NCI-H1092 (cell line): Measurements from ENCODE around the gene SKA2.
"Not testable (repeated sequence)": the region's sequence is repeated elsewhere in the genome, so short reads cannot be mapped to it uniquely, and the experiment has no call there.

ENCODE experiments used
- DNase-seq: peaks from one replicate; lab custom pipeline; 2025; lab: John Stamatoyannopoulos, UW

SKA2 gene, protein sequence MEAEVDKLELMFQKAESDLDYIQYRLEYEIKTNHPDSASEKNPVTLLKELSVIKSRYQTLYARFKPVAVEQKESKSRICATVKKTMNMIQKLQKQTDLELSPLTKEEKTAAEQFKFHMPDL

DNA sequence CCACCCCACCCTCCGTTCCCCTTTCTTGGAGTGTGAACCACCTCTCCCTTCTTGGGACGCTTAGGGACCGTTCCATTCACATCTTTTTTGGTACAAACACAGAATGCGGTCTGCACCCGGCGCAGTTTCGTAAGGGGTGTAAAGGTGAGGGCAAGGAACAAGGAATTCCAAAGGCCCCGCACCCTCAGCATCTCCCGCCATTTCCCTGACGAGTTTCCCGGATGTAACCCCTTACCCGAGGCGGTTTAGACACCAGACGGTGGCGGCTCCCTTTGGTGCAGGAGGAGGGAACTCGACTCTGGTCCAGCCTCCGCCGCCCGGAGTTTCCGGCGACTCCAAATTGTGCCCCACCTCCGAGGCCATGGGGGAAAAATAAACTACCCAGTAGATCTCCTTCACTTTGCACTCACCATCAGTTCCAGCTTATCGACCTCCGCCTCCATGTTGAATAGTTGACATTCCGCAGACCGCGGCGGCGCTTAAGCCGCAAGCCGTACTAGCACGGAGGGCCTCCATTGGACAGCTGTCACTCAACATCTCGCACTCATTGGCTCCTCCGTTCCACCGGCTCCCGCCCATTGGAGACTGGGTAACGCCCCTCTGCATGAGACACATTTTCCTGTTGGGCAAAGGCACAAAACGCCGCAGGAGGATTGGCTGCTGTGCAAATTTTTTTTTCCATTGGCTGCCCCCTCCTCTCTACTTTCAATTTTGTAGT lies at the start of gene SKA2:
SKA2 (minus strand) TSS at position 466 of the 718 bp plus-strand sequence; CDS start at position 443, 23 bp downstream.
- DNase-seq, result peak; percentile 100

DNA sequence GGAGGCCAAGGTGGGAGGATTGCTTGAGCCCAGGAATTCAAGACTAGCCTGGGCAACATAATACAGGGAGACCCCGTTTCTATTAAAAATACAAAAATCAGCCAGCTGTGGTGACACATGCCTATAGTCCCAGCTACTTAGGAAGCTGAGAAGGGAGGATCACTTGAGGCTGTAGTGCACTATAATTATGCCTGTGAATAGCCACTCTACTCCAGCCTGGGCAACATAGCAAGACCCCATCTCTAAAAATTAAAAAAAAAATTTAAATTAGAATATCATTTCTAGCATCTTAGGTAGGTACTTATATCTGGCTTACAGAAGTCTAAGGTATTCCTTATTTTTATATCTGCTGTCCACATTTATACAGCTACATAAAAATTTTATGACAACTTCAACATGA lies 47.3 kb upstream of the SKA2 start:
- no peak for DNase-seq

DNA sequence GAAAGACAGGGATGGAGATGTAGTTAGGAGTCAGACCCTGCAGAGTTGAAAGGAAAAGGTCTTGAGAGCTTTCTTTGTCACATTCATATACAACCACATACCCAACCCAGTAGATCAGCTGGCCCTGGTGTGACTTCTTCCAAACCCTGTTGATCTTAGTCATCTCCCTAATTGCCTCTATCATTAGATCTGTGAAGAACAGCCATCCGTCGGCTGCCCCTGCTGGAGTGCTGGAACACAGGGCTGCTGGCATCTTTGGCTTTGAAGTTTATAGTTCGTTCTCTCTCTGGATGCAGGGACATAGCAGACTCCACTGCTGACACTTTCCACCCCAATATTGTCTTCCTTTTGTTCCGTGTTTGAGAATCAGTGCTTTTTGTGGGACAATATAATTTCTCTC lies 44.4 kb upstream of the SKA2 start:
- no peak for DNase-seq

DNA sequence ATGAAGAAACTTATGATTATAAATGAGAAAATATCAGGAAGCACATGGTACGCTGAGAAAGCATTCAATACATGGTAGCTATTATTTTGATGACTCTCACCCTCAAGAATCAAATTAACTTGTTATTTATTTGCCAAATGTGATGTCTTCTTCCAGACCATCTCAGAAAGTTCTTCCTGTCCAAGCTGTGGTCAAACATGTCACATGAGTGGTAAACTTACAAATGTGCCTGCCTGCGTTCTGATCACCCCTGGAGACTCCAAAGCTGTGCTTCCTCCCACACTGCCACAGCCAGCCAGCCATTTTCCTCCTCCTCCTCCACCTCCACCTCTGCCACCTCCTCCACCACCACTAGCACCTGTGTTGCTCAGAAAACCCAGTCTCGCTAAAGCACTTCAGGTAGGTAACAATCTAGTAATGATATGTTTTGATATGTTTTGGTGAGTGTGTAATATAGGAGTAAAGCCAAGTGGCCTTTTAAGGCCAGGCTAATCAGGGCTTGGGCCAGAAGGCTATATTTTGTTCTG lies 38.4 kb upstream of the SKA2 start:
- no peak for DNase-seq

DNA sequence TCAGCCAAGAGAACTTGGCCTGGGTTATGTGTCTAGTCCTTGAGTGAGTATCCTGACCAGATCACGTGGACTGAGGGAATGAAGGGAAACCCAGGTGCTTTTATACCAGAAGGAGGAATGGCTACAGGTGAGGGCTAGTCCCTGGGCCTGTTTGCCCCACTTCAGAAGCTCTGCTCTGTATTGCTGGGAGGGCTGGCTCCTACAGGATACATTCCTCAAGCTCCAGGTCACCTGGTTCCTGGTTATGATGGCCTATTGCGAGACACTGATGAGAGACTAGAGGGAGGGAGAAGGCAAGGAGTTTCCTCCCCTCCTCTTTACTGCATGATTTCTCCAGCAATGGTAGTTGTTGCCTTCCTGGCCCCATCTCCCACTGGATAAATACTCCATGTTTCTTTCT lies 35.8 kb upstream of the SKA2 start:
- no peak for DNase-seq

DNA sequence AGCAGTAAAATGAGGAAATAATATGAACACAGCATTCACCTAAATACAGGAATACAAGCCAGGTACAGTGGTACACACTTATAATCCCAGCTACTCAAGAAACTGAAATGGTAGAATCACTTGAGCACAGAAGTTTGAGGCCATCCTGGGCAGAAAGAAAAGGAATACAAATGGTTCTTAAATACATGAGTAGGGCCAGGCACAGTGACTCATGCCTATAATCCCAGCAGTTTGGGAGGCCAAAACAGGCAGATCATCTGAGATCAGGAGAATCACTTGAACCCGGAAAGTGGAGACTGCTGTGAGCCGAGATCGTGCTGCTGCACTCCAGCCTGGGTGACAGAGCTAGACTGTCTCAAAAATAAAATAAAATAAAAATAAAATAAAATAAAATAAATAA lies 31.9 kb upstream of the SKA2 start:
- DNase-seq, result no peak

DNA sequence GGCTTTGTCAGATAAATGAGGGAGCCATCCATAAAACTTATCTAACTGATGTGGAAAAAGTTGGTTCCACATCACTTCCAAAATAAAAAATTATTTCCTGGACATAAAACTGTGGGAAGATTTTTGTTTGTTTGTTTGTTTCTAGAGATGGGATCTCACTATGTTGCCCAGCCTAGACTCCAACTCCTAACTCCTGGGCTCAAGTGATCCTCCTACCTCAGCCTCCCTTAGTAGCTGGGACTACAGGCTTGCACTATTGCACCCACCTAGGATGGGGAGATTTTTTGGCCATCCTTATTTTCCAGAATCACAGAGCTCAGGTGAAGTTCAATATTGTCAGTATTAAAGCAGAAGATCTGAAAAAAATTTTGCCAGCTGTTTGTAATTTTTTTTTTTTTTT lies 31.0 kb upstream of the SKA2 start:
- DNase-seq, result no peak

DNA sequence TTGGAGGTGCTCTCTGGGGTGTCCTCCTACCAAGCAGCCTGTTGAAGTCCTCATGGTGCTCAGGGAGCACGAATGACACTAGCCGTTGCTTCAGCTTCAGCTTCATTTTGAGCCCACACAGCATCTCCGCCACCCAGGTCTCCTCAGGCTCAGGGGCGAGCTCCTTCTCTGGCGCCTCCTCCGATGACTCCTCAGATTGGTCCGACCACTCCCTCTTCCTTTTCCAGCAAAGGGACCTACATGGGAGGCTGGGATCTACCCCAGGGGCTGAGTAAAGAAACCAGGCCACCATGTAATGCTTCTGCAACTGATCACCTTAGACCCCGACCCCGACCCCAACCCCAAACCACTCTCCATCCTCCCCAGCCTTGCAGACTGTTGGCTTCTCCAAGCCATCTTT lies 26.5 kb upstream of the SKA2 start:
- DNase-seq, result no peak

DNA sequence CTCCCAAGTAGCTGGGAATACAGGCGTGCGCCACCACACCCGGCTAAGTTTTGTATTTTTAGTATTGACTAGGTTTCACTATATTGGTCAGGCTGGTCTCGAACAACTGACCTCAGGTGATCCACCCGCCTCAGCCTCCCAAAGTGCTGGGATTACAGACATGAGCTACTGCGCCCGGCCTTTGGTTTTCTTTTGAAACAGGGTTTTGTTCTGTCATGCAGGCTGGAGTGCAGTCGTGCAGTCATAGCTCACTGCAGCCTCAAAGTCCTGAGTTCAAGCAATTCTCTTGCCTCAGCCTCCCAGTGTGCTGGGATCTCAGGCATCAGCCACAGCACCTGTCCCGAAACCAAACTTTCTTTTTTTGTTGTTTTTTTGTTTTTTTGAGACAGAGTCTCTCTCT lies 25.6 kb upstream of the SKA2 start:
- no peak for DNase-seq

DNA sequence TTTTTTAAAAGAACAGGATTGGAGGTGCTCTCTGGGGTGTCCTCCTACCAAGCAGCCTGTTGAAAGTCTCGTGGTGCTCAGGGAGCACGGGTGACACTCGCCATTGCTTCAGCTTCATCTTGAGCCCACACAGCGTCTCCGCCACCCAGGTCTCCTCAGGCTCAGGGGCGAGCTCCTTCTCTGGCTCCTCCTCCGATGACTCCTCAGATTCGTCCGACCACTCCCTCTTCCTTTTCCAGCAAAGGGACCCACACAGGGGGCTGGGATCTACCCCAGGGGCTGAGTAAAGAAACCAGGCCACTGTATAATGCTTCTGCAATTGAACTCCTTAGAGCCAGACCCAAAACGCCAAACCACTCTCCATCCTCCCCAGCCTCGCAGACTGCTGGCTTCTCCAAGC lies 24.6 kb upstream of the SKA2 start:
- not testable (repeated sequence) for DNase-seq

DNA sequence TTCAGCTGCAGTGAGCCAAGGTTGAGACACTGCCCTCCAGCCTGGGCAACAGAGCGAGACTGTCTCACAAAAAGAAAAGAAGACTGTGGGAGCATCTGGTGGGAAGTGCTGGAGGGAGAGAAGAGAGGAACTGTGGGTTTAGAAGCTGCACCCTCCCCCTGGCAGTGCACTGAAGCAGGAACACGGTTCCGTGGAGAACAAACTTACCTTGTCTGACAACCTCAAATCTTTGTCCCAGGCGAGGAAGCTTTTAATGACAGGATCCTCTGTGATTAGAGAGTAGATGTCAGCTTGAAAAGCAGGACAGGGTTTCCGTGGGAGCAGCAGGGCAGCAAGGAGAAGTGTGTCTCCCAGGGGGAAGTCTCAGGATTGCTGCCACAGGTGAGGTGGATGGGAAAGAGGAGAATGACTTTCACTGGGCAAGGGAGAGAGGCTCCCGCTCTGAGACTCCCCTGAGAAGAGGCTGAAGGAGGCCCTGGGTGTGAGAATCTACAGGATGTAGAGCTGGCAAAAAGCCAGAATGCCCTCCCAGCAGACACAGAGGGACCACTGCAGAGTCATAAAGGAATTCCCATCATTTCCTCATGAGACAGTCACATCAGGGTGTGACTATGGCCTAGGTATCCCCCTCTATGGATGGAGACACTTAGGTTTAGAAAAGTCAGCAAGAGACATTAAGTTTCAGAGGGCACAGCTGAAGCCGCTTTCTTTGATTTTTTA lies 23.4 kb upstream of the SKA2 start:
- no peak for DNase-seq

DNA sequence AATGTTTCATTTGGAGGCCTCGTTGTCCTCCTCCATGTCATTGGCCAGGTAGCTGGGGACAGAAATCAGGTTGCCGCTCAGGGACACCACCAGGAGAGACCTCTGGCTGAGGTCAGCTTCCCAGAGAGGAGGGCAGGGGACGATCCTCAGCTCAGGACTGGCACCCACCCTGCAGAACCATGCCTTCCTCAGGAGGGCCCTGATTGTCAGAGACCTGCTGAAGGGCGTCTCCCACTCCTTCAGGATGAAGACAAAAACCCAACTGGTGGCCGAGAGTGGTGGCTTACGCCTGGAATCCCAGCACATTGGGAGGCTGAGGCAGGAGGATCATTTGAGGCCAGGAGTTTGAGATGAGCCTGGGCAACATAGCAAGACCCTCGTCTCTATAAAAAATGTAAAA lies 20.1 kb upstream of the SKA2 start:
- DNase-seq, result no peak

DNA sequence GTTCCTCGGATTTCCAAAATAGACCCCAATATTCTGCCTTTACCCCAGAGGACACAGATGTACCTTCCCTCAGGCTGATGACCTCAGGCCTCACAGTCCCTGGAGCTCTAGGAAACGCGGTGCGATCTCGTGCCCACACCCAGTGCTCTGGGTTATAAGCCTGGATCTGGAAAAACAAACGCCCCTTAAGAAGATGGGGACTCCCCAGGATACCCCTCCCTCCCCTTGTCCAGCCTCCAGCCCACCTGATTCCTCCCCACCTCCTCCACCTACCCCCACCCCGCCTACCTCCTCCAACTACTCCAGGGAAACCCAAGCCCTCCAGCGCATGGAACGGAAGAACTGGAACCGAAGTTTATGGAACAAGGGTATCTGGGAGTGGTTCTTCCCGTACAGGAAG lies 19.7 kb upstream of the SKA2 start:
- no peak for DNase-seq

DNA sequence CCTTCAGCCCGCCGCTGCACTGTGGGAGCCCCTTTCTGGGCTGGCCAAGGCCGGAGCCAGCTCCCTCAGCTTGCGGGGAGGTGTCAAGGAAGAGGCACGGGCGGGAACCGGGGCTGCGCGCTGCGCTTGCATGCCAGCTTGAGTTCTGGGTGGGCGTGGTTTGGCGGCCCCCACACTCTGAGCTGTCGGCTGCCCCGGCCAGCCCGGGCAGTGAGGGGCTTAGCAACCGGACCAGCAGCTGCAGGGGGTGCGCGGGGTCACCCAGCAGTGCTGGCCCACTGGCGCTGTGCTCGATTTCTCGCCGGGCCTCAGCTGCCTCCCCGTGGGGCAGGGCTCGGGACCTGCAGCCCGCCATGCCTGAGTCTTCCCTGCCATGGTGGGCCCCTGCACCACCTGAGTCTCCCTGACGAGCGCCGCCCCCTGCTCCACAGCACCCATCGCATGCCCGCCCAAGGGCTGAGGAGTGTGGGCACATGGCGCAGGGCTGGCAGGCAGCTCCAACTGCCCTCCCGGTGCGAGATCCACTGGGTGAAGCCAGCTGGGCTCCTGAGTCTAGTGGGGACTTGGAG lies 17.5 kb upstream of the SKA2 start:
- DNase-seq, result no peak

DNA sequence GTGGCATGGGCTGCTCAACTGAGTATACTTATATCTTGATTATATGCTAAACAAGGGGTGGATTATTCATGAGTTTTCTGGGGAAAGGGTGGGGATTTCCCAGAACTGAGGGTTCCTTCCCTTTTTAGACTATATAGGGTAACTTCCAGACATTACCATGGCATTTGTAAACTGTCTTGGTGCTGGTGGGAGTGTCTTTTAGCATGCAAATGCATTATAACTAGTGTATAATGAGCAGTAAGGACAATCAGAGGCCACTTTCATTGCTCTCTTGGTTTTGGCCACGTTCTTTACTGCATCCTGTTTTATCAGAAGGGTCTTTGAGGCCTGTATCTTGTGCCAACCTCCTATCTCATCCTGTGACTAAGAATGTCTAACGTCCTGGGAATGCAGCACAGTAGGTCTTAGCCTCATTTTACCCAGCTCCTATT lies 12.6 kb upstream of the SKA2 start:
- DNase-seq, result no peak

DNA sequence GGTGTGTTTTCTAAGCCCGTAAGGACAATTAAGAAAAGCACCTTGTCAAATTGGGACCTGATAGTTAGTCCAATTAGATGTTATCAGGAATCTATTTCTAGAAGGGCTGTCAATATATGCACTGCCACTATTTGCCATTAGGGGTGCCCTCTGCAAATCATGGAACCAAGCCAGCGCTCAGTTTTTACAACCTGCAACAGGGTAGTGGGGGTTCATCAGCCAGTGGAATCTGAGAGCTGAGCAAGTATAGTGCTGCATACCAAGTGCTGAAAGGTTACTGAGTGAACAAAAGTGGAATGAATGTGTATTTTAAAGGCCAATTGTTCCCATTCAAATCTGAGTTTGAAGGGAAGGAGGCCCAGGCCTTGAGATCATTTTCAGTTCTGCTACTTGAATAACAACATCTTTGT lies 11.0 kb upstream of the SKA2 start:
- DNase-seq, result no peak

DNA sequence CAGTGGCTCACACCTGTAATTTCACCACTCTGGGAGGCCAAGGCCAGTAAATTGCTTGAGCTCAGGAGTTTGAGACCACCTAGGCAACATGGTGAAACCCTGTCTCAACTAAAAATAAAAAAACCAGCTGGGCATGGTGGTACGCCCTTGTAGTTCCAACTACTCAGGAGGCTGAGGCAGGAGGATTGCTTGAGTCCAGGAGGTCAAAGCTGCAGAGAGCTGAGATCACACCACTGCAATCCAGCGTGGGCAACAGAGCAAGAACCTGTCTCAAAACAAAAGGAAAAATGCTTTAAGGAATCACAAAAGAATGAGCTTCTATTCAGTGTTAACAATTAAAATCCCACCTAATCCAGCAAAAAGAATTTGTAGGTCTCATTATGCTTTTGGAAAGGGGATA lies 6.5 kb upstream of the SKA2 start:
- no peak for DNase-seq

DNA sequence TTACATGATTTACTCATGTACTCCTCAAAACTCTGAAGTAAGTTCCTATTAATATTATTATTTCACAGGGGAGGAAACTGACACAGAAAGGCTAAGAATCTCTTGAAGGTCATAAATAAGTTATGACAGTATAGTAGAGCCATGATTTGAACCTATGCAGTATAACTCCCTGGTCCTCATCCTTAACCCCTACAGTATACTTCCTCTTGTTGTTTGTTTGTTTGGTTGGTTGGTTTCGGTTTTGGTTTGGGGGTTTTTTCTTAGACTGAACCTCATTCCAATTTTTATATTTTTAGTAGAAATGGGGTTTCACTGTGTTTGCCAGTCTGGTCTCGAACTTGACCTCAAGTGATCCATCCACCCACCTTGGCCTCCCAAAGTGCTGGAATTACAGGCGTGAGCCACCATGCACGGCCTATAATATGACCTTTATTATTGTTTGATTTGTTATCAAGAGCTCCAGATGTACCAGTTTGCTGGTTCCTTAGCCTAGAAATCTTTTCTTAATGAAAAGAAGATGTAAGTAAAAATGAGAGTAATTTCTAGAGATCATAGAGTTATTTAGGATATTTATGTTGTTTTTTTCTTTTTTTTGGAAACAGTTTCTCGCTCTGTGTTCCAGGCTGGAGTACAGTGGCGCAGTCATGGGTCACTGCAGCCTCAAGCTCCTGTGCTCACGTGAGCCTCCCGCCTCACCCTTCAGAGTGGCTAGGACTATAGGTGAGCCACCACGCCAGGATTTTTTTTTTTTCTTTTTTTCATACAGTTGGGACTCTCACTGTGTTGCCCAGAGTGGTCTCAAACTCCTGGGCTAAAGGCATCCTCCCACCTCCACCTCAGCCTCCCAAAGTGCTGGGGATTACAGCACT lies 5.4 kb upstream of the SKA2 start:
- DNase-seq, result no peak

DNA sequence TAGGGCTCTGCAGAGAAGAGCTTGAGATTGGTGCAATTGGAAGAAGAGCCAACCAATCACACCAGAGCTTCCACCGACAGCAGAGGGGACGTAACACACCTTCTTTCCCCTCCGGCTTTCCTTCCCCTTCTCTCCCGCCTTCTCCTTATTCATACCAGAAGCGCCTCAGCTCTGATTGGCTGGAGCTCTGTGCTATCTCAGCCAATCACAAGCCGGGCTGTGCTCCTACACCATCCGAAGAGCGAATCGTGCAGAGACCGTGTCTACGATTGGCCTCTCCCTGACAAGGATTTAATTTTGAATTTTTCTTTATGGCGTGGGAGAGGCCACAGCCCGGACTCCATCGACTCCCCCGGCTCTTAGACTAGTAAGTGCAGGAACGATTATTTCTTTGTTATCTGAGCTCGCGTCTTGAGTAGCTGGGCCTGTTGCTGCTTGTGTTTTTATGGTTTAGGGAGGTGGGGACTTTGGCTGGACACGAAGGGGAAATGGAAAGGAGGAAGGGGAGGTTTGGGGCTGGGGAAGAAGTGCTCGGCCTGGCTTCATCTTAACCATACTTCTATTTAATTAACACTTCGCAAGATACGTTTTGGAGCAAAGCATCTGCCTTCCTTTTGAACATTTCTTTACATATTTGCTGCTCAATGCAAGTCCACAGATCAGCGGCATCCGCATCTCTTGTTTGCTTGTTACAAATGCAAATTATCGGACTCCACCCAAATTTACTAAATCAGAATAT lies 622 bp upstream of the SKA2 start, which contains the start of gene PRR11:
PRR11 (plus strand) TSS at position 308 of the 739 bp plus-strand sequence. CDS start 14,007 bp downstream, outside the sequence.
- peak; percentile 100 for DNase-seq

DNA sequence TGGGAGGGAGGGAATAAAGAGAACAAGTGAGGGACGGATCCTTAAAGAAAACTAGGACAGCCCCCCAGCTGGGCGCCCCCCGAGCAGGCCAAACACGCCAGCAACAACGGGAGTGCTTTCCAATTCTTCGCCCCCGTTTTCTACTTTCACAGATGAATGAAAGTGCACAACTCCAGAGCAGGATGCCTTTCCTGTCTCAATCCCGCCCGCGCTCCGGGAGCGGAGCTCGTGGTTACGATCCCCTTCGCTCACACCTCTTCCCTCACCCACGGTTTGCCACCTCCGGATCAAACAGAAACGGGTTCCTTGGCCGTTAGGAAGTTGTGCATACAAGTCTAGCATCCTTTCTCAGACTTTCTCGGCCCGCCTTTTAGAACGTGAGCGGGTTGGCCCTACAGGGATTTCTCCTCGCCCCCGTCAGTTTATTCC lies 680 bp downstream of the SKA2 start:
- DNase-seq, result peak; percentile 50

DNA sequence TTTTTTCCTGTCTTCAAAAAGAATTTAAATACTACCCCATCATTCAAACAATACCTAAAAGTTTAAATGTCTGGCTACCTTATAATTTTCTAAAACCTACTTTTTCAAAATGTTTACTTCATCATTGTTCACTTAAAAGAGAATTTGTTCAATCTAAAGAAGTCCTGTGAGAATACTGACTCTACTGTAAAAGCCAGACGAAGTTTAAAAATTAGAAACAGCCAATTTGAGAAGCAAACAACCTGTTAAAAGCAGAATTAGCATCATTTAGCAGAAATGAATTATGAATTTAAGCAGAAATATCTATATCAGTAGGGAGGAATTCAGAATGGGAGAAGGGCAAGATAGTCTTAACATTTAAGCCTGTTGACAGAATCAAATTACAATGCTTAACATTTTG lies 2.1 kb downstream of the SKA2 start:
- no peak for DNase-seq
